H1 (cell line): ENCODE results near the gene CEP97. TPM values are rescaled to one million over a fixed set of nuclear protein-coding genes. Genes with fewer than 3 reads are reported as not detected.

Source experiments
- CTCF ChIA-PET: fragments of 300-600 bp; sonication (Branson Sonifier 250); formaldehyde crosslinking; loops from one replicate; lab custom pipeline; 2021; ENCODE audit not compliant: partially characterized antibody; lab: Charles Lee
- POLR2A ChIA-PET: fragments of 300-600 bp; sonication (Branson Sonifier 250); formaldehyde crosslinking; loops from one replicate; lab custom pipeline; 2021; ENCODE audit warnings: inconsistent platforms; ENCODE audit not compliant: partially characterized antibody; lab: Charles Lee
- DNase-seq, 2 experiments: peaks; one replicate each; pipeline versions ENCODE4 v3.0.0 to v3.0.0-alpha.2; 2010 to 2022; ENCODE audit warnings: low spot score in 2 of 2, low read depth in 1 of 2, mixed read lengths in 1 of 2
- FAIRE-seq: peaks from 2 replicates; lab custom pipeline; 2011; peaks lifted over from hg19 to GRCh38; lab: Jason Lieb, UNC
- H2AFZ ChIP-seq: 2 replicates; pipeline ENCODE4 v1.8.1; 2012; ENCODE audit warnings: low read length, inconsistent platforms
- H2AK5ac ChIP-seq: 2 replicates; pipeline ENCODE4 v1.6.1; 2013; ENCODE audit warnings: low read depth, low read length
- H2BK120ac ChIP-seq: replicated peaks from 2 replicates; pipeline ENCODE3; 2013; ENCODE audit warnings: low read depth, low read length, inconsistent platforms
- H2BK12ac ChIP-seq: 2 replicates; pipeline ENCODE4 v1.6.1; 2013; ENCODE audit warnings: low read depth, low read length
- H2BK15ac ChIP-seq: 2 replicates; pipeline ENCODE4 v1.6.1; 2013; ENCODE audit warnings: low read length
- H2BK20ac ChIP-seq: 2 replicates; pipeline ENCODE4 v1.6.1; 2013; ENCODE audit warnings: low read length
- H2BK5ac ChIP-seq: 2 replicates; pipeline ENCODE4 v1.6.1; 2013; ENCODE audit warnings: low read depth, low read length
- H3K14ac ChIP-seq: 2 replicates; pipeline ENCODE4 v1.6.1; 2013; ENCODE audit warnings: inconsistent platforms; ENCODE audit not compliant: insufficient read length
- H3K18ac ChIP-seq: 2 replicates; pipeline ENCODE4 v1.6.1; 2013; ENCODE audit warnings: low read length; ENCODE audit errors: extremely low read depth
- H3K23ac ChIP-seq: 2 replicates; pipeline ENCODE4 v1.6.1; 2013; ENCODE audit warnings: inconsistent platforms; ENCODE audit not compliant: insufficient read length
- H3K23me2 ChIP-seq: 2 replicates; pipeline ENCODE4 v1.6.1; 2013; ENCODE audit warnings: low read depth, low read length
- H3K27ac ChIP-seq: 2 replicates; pipeline ENCODE4 v1.6.1; 2011; ENCODE audit warnings: low read depth, low read length, inconsistent platforms
- H3K27me3 ChIP-seq, 4 experiments: replicated peaks in 1 of 4; 1 replicate in 1 of 4; 2 replicates in 3 of 4; pipeline versions ENCODE4 v1.6.1 to v1.8.1; 2011 to 2013; ENCODE audit warnings: low read length in 3 of 4, mild to moderate bottlenecking in 3 of 4, inconsistent platforms in 2 of 4, mixed read lengths in 2 of 4, moderate library complexity in 1 of 4; ENCODE audit not compliant: control insufficient read depth in 3 of 4, insufficient read depth in 3 of 4; ENCODE audit errors: extremely low read depth in 1 of 4
- H3K36me3 ChIP-seq, 4 experiments: 2 replicates each; pipeline versions ENCODE4 v1.6.1 to v1.8.1; 2011 to 2013; ENCODE audit warnings: mild to moderate bottlenecking in 4 of 4, low read length in 3 of 4, moderate library complexity in 2 of 4, control low read depth in 1 of 4, inconsistent platforms in 1 of 4; ENCODE audit not compliant: insufficient read depth in 4 of 4, control insufficient read depth in 2 of 4
- H3K4ac ChIP-seq: replicated peaks from 2 replicates; pipeline ENCODE3; 2013; ENCODE audit warnings: low read length, low read depth, mixed read lengths, inconsistent platforms; ENCODE audit not compliant: insufficient read length
- H3K4me1 ChIP-seq, 4 experiments: replicated peaks in 1 of 4; 1 replicate in 1 of 4; 2 replicates in 3 of 4; pipeline versions ENCODE4 v1.6.1 to v1.8.1; 2011 to 2013; ENCODE audit warnings: low read length in 3 of 4, inconsistent platforms in 2 of 4, mixed read lengths in 1 of 4; ENCODE audit not compliant: insufficient read depth in 4 of 4, control insufficient read depth in 3 of 4
- H3K4me2 ChIP-seq, 2 experiments: 2 replicates each; pipeline versions ENCODE4 v1.6.1 to v1.8.1; 2011 to 2013; ENCODE audit warnings: low read depth in 2 of 2, low read length in 2 of 2, control low read depth in 1 of 2, inconsistent platforms in 1 of 2, mild to moderate bottlenecking in 1 of 2; ENCODE audit not compliant: insufficient read depth in 1 of 2
- H3K4me3 ChIP-seq, 4 experiments: fragments of 200-600, 300-600 bp in 1 of 4; sonication (generic), shearing (Covaris generic), sonication (Bioruptor Twin) in 1 of 4; 2 replicates each; pipeline versions ENCODE4 v1.5.1 to v1.8.1; 2011 to 2016; ENCODE audit warnings: low read length in 4 of 4, low read depth in 3 of 4, control low read depth in 2 of 4, inconsistent platforms in 2 of 4, mild to moderate bottlenecking in 2 of 4, mixed read lengths in 1 of 4, moderate library complexity in 1 of 4; ENCODE audit not compliant: insufficient read depth in 2 of 4; ENCODE audit errors: extremely low read depth in 1 of 4
- H3K56ac ChIP-seq: replicated peaks from 2 replicates; pipeline ENCODE3; 2013; ENCODE audit warnings: low read depth, mild to moderate bottlenecking, mixed read lengths, low read length, inconsistent platforms; ENCODE audit not compliant: insufficient read length
- H3K79me1 ChIP-seq: 2 replicates; pipeline ENCODE4 v1.6.1; 2013; ENCODE audit warnings: low read depth, low read length, control low read depth
- H3K79me2 ChIP-seq, 2 experiments: 2 replicates each; pipeline versions ENCODE4 v1.6.1 to v1.8.1; 2012 to 2013; ENCODE audit warnings: low read length in 2 of 2, mild to moderate bottlenecking in 2 of 2, inconsistent platforms in 1 of 2; ENCODE audit not compliant: insufficient read depth in 2 of 2, control insufficient read depth in 1 of 2
- H3K9ac ChIP-seq, 4 experiments: replicated peaks in 1 of 4; 1 replicate in 1 of 4; 2 replicates in 3 of 4; pipeline versions ENCODE4 v1.6.1 to v1.8.1; 2011 to 2013; ENCODE audit warnings: low read depth in 3 of 4, low read length in 3 of 4, control low read depth in 2 of 4, mild to moderate bottlenecking in 2 of 4, moderate library complexity in 2 of 4, inconsistent platforms in 1 of 4; ENCODE audit errors: extremely low read depth in 1 of 4
- H3K9me3 ChIP-seq, 2 experiments: 2 replicates each; pipeline versions ENCODE4 v1.6.1 to v1.8.1; 2012 to 2013; ENCODE audit warnings: mild to moderate bottlenecking in 2 of 2, moderate library complexity in 2 of 2, control low read depth in 1 of 2, inconsistent platforms in 1 of 2, low read depth in 1 of 2, low read length in 1 of 2, mixed read lengths in 1 of 2; ENCODE audit not compliant: insufficient read depth in 2 of 2
- H4K20me1 ChIP-seq, 2 experiments: replicated peaks in 1 of 2; 2 replicates each; pipeline versions ENCODE3 to v1.8.1; 2011 to 2013; ENCODE audit warnings: inconsistent platforms in 2 of 2, low read length in 2 of 2, mild to moderate bottlenecking in 1 of 2; ENCODE audit not compliant: insufficient read depth in 2 of 2, control insufficient read depth in 1 of 2
- H4K5ac ChIP-seq: 2 replicates; pipeline ENCODE4 v1.6.1; 2013; ENCODE audit warnings: low read length, low read depth, mixed read lengths, inconsistent platforms; ENCODE audit not compliant: insufficient read length
- H4K8ac ChIP-seq: 2 replicates; pipeline ENCODE4 v1.8.0; 2013; ENCODE audit warnings: mild to moderate bottlenecking, moderate library complexity, low read length, inconsistent platforms; ENCODE audit not compliant: insufficient read depth; ENCODE audit errors: extremely low read depth
- H4K91ac ChIP-seq: replicated peaks from 2 replicates; pipeline ENCODE3; 2013; ENCODE audit warnings: low read length, mixed read lengths, inconsistent platforms; ENCODE audit not compliant: insufficient read length
- ATF3 ChIP-seq: IDR thresholded peaks from 2 replicates; pipeline ENCODE4 v1.6.1; 2011; ENCODE audit warnings: low read depth, mild to moderate bottlenecking, low read length; ENCODE audit not compliant: insufficient read depth
- MAFK ChIP-seq: IDR thresholded peaks from 2 replicates; pipeline ENCODE4 v1.6.1; 2012; ENCODE audit warnings: low read depth, mild to moderate bottlenecking, improper control_type of control experiment, low read length
- RNF2 ChIP-seq: fragments of 200-900, 300-1000 bp; sonication (generic); IDR thresholded peaks from 2 replicates; pipeline ENCODE4 v1.7.1; 2016; ENCODE audit warnings: borderline replicate concordance, low read depth, mild to moderate bottlenecking, antibody characterized with exemption, low read length; ENCODE audit not compliant: poor library complexity, severe bottlenecking; ENCODE audit errors: missing control alignments
- USF2 ChIP-seq: IDR thresholded peaks from 2 replicates; pipeline ENCODE4 v1.6.1; 2011; ENCODE audit warnings: low read length, improper control_type of control experiment
- WGBS, 2 experiments: shearing (Covaris generic) in 1 of 2; methylation state at CpG; one replicate each; pipeline versions ENCODE4 v1.1.6 to v1.1.7; 2013 to 2015; ENCODE audit warnings: low lambda C conversion rate in 2 of 2, mixed read lengths in 2 of 2, inconsistent platforms in 1 of 2, low coverage in 1 of 2, missing lambda C conversion rate in 1 of 2; ENCODE audit not compliant: insufficient replicate concordance in 2 of 2, insufficient coverage in 1 of 2, insufficient read length in 1 of 2; ENCODE audit errors: extremely low coverage in 1 of 2, missing lambda C conversion rate in 1 of 2; 5-methylcytosine and 5-hydroxymethylcytosine counted together
- polyA plus RNA-seq, 7 experiments: library from polyadenylated mRNA; depleted of rRNA in 3 of 7; stranded (reverse) in 5 of 7; unstranded in 2 of 7; fragments of >200 nt in 5 of 7; fragments of 200-250 nt in 2 of 7; gene quantifications; 1 replicate in 5 of 7; 2 replicates in 1 of 7; 4 replicates in 1 of 7; pipeline versions ENCODE4 v1.2.1 to v1.2.3, GENCODE V29; 2011 to 2013; ENCODE audit warnings: missing spikeins in 2 of 7, mixed read lengths in 2 of 7
- total RNA-seq: library from RNA; stranded (reverse); fragmentation: NEBNext Ultra II Directional; extraction: Animal tissue kit (Norgen Biotek cat#: 25700); gene quantifications from 2 replicates; pipeline ENCODE4 v1.2.1, GENCODE V29; 2021

The CEP97 gene
- total and polyA plus RNA-seq, 2 of the 8 experiments (the other 6 are each of a cell fraction or from before 2014, with no cell fraction given) = 1.6 to 13.2 TPM

GRCh38 chr3:101816215-101817149 lies 92.1 kb downstream of the CEP97 start:
- H2BK20ac ChIP-seq = no peak overlapping the region
- H3K9ac ChIP-seq = no peak overlapping the region
- no peak overlapping the region for H2AK5ac ChIP-seq
- ChIA-PET CTCF (interaction anchor here (0.7 to 2.3 kb wide), 6 partner anchors 13 to 409 kb away, joined by 3 to 18 read pairs (median 4); no protein-coding TSS in a partner anchor), POLR2A (interaction anchor here (1.3 to 3.2 kb wide), 2 partner anchors 11 to 33 kb away, joined by 3 to 14 read pairs; partner anchors contain the start of gene NFKBIZ)
- no peak overlapping the region for H2BK5ac ChIP-seq
- H3K23ac ChIP-seq = no peak overlapping the region
- no peak overlapping the region for H3K27ac ChIP-seq
- no peak overlapping the region for H3K18ac ChIP-seq
- no peak overlapping the region for H2BK120ac ChIP-seq
- H2BK15ac ChIP-seq = no peak overlapping the region
- no peak overlapping the region for H3K14ac ChIP-seq
- H4K5ac ChIP-seq = no peak overlapping the region
- TF ChIP-seq MAFK = no peak
- no peak for TF ChIP-seq USF2
- no peak for TF ChIP-seq ATF3
- TF ChIP-seq RNF2 = no peak
- TF ChIP-seq, all 59 proteins: peak for 0
- Histone ChIP-seq H4K20me1 (no peaks in the 10 kb centered on the region), H3K56ac (no peak overlapping the region), H3K4ac (no peak overlapping the region), H3K4me2 (no peak overlapping the region), H2AFZ (no peak overlapping the region), H4K91ac (no peak overlapping the region), H4K8ac (no peak overlapping the region), H3K27me3 (no peaks in the 10 kb centered on the region), H3K79me2 (no peaks in the 10 kb centered on the region), H3K36me3 (peaks cover 0 to 5% (median 2%) of the 10 kb centered on the region in 4 experiments; a peak in 4 of 8 replicates), H3K79me1 (no peaks in the 10 kb centered on the region; the same call in 1 of the 2 replicates), H3K4me3 (no peak overlapping the region), H3K4me1 (no peaks in the 10 kb centered on the region), H2BK12ac (no peak overlapping the region), H3K9me3 (no peaks in the 10 kb centered on the region), H3K23me2 (no peaks in the 10 kb centered on the region)
- DNase-seq (no peak), FAIRE-seq (no peak)
- WGBS, 2 experiments = 97% methylated on average over 3 of the region's 4 CpGs; no CpG with 5 or more reads in 1 of the 2 experiments
